ENCODE data around the gene MAG.

DNA sequence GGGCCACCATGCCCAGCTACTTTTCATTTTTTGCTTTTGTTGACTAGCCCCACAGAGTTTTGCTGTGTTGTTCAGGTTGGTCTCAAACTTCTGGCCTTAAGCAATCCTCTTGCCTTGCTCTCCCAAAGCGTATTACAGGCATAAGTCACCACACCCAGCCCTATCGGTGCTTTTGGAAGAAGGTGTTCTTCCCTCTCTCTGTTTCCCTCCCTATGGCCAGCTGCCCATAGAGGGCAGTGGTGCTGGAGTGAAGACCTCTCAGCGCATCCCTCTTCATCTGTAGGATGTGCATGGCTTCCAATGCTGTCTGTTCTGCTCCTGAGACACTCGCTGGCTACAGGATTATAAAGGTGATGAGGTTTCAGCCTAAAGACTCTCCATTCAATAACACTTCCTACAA, 35.7 kb downstream of the MAG start:
- TF ChIP-seq POLR2A (IDR thresholded peaks at IDR 0.05): no peak
- TF ChIP-seq, protein P1, sequence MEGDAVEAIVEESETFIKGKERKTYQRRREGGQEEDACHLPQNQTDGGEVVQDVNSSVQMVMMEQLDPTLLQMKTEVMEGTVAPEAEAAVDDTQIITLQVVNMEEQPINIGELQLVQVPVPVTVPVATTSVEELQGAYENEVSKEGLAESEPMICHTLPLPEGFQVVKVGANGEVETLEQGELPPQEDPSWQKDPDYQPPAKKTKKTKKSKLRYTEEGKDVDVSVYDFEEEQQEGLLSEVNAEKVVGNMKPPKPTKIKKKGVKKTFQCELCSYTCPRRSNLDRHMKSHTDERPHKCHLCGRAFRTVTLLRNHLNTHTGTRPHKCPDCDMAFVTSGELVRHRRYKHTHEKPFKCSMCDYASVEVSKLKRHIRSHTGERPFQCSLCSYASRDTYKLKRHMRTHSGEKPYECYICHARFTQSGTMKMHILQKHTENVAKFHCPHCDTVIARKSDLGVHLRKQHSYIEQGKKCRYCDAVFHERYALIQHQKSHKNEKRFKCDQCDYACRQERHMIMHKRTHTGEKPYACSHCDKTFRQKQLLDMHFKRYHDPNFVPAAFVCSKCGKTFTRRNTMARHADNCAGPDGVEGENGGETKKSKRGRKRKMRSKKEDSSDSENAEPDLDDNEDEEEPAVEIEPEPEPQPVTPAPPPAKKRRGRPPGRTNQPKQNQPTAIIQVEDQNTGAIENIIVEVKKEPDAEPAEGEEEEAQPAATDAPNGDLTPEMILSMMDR (IDR thresholded peaks at IDR 0.05): no peak
